Measurements from ENCODE around the gene IBA57. TPM values are rescaled to one million over a fixed set of nuclear protein-coding genes. Genes with fewer than 3 reads are reported as not detected.
A peak's percentile ranks its signal among the peaks of the same experiment; 100 is the strongest.

IBA57 gene
- polyA plus RNA-seq, 2 of the 4 experiments (the other 2 are of a cell fraction) = 1.5 to 2.2 TPM

DNA sequence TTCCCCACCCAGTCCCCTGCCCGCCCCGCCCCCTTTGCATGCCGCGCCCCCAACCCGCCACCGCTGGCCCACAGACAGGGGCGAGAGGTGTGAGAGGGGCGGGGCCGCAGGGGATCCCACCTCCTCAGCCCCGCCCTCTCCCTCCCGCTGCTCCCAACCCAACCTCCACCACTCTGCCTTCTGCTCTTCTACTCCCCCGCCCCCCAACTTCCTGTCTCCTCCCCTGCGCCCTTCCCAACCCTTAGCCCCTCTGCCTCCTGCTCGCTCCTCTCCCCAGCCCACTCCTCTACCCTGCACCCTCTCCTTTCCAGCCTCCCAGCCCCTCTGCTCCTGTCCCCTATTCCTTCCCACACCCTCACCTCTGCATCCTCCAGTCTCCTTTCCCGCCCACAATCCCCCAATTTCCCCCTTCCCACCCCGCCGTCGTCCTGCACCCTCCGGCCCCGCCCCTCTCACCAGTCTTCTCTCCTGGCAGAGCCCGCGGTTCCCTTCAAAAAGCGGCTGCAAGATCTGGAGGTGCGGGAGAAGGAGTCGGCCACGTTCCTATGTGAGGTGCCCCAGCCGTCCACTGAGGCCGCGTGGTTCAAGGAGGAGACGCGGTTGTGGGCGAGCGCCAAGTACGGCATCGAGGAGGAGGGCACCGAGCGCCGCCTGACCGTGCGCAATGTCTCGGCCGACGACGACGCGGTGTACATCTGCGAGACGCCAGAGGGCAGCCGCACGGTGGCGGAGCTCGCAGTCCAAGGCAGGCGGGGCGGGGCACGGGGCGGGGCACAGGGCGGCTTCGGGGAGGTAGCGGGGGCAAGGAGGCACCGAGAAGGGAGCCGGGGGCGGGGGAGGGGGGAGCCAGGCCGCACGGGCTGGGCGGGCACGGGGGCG lies 47.6 kb downstream of the IBA57 start:
- peak overlapping the region; percentile 98 for H3K4me2 ChIP-seq
- POLR2A ChIA-PET = interaction anchor here (0.8 to 1.5 kb wide), 3 partner anchors 48 to 244 kb away, joined by 3 to 6 read pairs (median 4); partner anchors contain the start of genes IBA57 and TRIM11
- H3K9me3 ChIP-seq = no peaks in the 10 kb centered on the region
- WGBS (ENCODE audit: missing lambda C conversion rate) = 4% methylated on average over 18 of the region's 67 CpGs
- FAIRE-seq = no peak
- CTCF ChIA-PET = interaction anchor here (0.6 to 2.2 kb wide), 19 partner anchors 9 to 303 kb away, joined by 3 to 10 read pairs (median 3); no protein-coding TSS in a partner anchor
- DNase-seq (ENCODE audit: low read depth in 1 of 2, low spot score in 1 of 2) = peak; percentile 79 to 88
- H3K4me1 ChIP-seq = peaks cover 24% of the 10 kb centered on the region
- peak overlapping the region; percentile 63 for H3K4me3 ChIP-seq
- ATAC-seq = peak; percentile 82 to 93
- peak overlapping the region; percentile 94 to 95 for H3K27ac ChIP-seq
- TF ChIP-seq POLR2A (IDR thresholded peaks at IDR 0.05; ENCODE audit: low read length) (peak; percentile 58), SMC3 (IDR thresholded peaks at IDR 0.05) (peak; percentile 75), CBX8 (IDR thresholded peaks at IDR 0.05) (no peak), HOXB13 (CRISPR knock-in tag; IDR thresholded peaks at IDR 0.05; ENCODE audit: low read depth) (no peak), ESRRA (IDR thresholded peaks at IDR 0.05; ENCODE audit: borderline replicate concordance, low read length) (no peak), CHD4 (IDR thresholded peaks at IDR 0.05; ENCODE audit: borderline replicate concordance) (no peak), BHLHE40 (IDR thresholded peaks at IDR 0.05; ENCODE audit: low read depth, low read length) (no peak), HEYL (CRISPR knock-in tag; IDR thresholded peaks at IDR 0.05) (no peak), RAD21 (conservative IDR thresholded peaks at IDR 0.05 in 1 of 2, IDR thresholded peaks at IDR 0.05 in 1 of 2) (peak; percentile 44 to 73; a peak in 4 of 5 replicates), EHF (CRISPR knock-in tag; IDR thresholded peaks at IDR 0.05) (no peak), HOXB5 (CRISPR knock-in tag; IDR thresholded peaks at IDR 0.05) (no peak), TFCP2L1 (CRISPR knock-in tag; IDR thresholded peaks at IDR 0.05) (no peak)
- TF ChIP-seq, protein P1, sequence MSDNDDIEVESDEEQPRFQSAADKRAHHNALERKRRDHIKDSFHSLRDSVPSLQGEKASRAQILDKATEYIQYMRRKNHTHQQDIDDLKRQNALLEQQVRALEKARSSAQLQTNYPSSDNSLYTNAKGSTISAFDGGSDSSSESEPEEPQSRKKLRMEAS (IDR thresholded peaks at IDR 0.05) = peak; percentile 92
- TF ChIP-seq, protein P2, sequence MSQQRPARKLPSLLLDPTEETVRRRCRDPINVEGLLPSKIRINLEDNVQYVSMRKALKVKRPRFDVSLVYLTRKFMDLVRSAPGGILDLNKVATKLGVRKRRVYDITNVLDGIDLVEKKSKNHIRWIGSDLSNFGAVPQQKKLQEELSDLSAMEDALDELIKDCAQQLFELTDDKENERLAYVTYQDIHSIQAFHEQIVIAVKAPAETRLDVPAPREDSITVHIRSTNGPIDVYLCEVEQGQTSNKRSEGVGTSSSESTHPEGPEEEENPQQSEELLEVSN (IDR thresholded peaks at IDR 0.05; ENCODE audit: borderline replicate concordance, low read depth) = peak; percentile 85
- TF ChIP-seq, protein P3, sequence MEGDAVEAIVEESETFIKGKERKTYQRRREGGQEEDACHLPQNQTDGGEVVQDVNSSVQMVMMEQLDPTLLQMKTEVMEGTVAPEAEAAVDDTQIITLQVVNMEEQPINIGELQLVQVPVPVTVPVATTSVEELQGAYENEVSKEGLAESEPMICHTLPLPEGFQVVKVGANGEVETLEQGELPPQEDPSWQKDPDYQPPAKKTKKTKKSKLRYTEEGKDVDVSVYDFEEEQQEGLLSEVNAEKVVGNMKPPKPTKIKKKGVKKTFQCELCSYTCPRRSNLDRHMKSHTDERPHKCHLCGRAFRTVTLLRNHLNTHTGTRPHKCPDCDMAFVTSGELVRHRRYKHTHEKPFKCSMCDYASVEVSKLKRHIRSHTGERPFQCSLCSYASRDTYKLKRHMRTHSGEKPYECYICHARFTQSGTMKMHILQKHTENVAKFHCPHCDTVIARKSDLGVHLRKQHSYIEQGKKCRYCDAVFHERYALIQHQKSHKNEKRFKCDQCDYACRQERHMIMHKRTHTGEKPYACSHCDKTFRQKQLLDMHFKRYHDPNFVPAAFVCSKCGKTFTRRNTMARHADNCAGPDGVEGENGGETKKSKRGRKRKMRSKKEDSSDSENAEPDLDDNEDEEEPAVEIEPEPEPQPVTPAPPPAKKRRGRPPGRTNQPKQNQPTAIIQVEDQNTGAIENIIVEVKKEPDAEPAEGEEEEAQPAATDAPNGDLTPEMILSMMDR (IDR thresholded peaks at IDR 0.05) = peak; percentile 56
- TF ChIP-seq, protein P4, sequence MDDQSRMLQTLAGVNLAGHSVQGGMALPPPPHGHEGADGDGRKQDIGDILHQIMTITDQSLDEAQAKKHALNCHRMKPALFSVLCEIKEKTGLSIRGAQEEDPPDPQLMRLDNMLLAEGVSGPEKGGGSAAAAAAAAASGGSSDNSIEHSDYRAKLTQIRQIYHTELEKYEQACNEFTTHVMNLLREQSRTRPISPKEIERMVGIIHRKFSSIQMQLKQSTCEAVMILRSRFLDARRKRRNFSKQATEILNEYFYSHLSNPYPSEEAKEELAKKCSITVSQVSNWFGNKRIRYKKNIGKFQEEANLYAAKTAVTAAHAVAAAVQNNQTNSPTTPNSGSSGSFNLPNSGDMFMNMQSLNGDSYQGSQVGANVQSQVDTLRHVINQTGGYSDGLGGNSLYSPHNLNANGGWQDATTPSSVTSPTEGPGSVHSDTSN (IDR thresholded peaks at IDR 0.05) = no peak

DNA sequence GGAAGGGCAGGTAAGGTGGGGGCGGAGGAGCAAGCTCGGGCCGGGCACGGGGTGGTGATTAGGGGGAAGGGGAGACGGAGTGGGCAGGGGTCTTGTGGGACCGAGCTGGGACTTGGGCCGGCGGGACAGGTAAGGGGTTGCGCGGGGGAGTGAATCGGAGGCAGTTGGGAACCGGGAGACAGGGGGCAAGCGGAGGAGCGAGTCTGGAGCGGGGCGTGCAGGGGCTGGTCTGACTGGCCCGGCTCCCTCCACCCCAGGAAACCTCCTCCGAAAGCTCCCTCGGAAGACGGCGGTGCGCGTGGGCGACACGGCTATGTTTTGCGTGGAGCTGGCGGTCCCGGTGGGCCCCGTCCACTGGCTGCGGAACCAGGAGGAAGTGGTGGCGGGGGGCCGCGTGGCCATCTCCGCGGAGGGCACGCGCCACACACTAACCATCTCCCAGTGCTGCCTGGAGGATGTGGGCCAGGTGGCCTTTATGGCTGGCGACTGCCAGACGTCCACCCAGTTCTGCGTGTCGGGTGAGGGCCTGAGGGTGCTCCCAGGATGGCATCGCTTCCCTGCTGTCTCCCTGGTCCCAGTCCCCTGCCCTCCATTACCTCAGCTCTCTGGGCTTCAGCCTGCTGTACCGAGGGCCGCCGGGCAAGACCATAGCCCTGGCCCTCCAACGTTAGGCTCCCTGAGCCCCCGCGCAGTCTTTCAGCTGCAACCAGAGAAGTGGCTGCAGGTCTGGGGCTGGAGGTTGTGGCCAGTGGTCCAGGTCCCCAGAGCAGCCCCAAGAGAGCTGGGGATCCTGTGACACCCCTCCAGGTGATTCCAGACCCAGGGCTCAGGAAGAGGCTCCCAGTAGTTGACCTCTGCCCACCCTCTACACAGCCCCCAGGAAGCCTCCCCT lies 48.6 kb downstream of the IBA57 start:
- WGBS (ENCODE audit: missing lambda C conversion rate) = 87% methylated on average over 33 of the region's 48 CpGs
- no peak for DNase-seq (ENCODE audit: low read depth in 1 of 2, low spot score in 1 of 2)
- H3K4me3 ChIP-seq = peak overlapping the region; percentile 63
- no peak for FAIRE-seq
- ATAC-seq = no peak
- H3K9me3 ChIP-seq = no peaks in the 10 kb centered on the region
- POLR2A ChIA-PET = interaction anchor here (0.8 to 1.5 kb wide), 3 partner anchors 48 to 243 kb away, joined by 3 to 6 read pairs (median 4); partner anchors contain the start of genes IBA57 and TRIM11
- CTCF ChIA-PET = interaction anchor here (0.6 to 2.2 kb wide), 21 partner anchors 9 to 302 kb away, joined by 3 to 10 read pairs (median 3); no protein-coding TSS in a partner anchor
- peak overlapping the region; percentile 98 for H3K4me2 ChIP-seq
- peak overlapping the region; percentile 58 to 94; a peak in 4 of 6 replicates for H3K27ac ChIP-seq
- H3K4me1 ChIP-seq = peaks cover 24% of the 10 kb centered on the region
- TF ChIP-seq FOSL2 (IDR thresholded peaks at IDR 0.05) (no peak), FOSL2 (CRISPR knock-in tag; IDR thresholded peaks at IDR 0.05) (no peak), RNF2 (IDR thresholded peaks at IDR 0.05; ENCODE audit: borderline replicate concordance, low read depth) (no peak), MYC (IDR thresholded peaks at IDR 0.05; ENCODE audit: borderline replicate concordance, low read length) (no peak), NFE2L2 (conservative IDR thresholded peaks at IDR 0.05; ENCODE audit: low read length) (no peak), JUNB (IDR thresholded peaks at IDR 0.05) (no peak), CEBPB (IDR thresholded peaks at IDR 0.05) (no peak), NR3C1 (IDR thresholded peaks at IDR 0.05) (no peak), FOSB (CRISPR knock-in tag; IDR thresholded peaks at IDR 0.05) (no peak), RAD21 (conservative IDR thresholded peaks at IDR 0.05 in 1 of 2, IDR thresholded peaks at IDR 0.05 in 1 of 2) (no peak), POLR2AphosphoS2 (conservative IDR thresholded peaks at IDR 0.05; ENCODE audit: low read length) (no peak), ZSCAN20 (CRISPR knock-in tag; IDR thresholded peaks at IDR 0.05) (no peak), KDM5A (IDR thresholded peaks at IDR 0.05) (no peak), RFX5 (IDR thresholded peaks at IDR 0.05) (no peak)
- TF ChIP-seq, protein P5, sequence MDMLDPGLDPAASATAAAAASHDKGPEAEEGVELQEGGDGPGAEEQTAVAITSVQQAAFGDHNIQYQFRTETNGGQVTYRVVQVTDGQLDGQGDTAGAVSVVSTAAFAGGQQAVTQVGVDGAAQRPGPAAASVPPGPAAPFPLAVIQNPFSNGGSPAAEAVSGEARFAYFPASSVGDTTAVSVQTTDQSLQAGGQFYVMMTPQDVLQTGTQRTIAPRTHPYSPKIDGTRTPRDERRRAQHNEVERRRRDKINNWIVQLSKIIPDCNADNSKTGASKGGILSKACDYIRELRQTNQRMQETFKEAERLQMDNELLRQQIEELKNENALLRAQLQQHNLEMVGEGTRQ (IDR thresholded peaks at IDR 0.05) = no peak
- TF ChIP-seq, protein P6, sequence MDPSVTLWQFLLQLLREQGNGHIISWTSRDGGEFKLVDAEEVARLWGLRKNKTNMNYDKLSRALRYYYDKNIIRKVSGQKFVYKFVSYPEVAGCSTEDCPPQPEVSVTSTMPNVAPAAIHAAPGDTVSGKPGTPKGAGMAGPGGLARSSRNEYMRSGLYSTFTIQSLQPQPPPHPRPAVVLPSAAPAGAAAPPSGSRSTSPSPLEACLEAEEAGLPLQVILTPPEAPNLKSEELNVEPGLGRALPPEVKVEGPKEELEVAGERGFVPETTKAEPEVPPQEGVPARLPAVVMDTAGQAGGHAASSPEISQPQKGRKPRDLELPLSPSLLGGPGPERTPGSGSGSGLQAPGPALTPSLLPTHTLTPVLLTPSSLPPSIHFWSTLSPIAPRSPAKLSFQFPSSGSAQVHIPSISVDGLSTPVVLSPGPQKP (IDR thresholded peaks at IDR 0.05; ENCODE audit: low read depth, low read length) = no peak

Data from A549 (cell line).